BE2C (cell line): ENCODE data around the gene DCAF5.

ENCODE experiments used
- DNase-seq: peaks from one replicate; pipeline ENCODE4 v3.0.0-alpha.2; 2020
- H3K27me3 ChIP-seq: fragments of 250-450 bp; sonication (Bioruptor Pico); 2 replicates; pipeline ENCODE4 v1.5.1; 2020; ENCODE audit warnings: mild to moderate bottlenecking
- H3K36me3 ChIP-seq: fragments of 250-450 bp; sonication (Bioruptor Pico); 2 replicates; pipeline ENCODE4 v1.5.1; 2020; ENCODE audit warnings: mild to moderate bottlenecking
- H3K4me1 ChIP-seq: fragments of 250-450 bp; sonication (Bioruptor Pico); 2 replicates; pipeline ENCODE4 v1.5.1; 2020
- H3K4me3 ChIP-seq: 2 replicates; pipeline ENCODE4 v1.5.1; 2011; ENCODE audit warnings: low read depth, low read length
- H3K9me3 ChIP-seq: fragments of 250-450 bp; sonication (Bioruptor Pico); 2 replicates; pipeline ENCODE4 v1.5.1; 2020
- CTCF ChIP-seq: IDR thresholded peaks from 2 replicates; pipeline ENCODE4 v1.5.1; 2012; ENCODE audit warnings: mild to moderate bottlenecking, low read depth, low read length

DCAF5 gene

GRCh38 chr14:69151458-69152180 lies 1.3 kb downstream of the DCAF5 start:
- H3K4me3 ChIP-seq = peak overlapping the region; percentile 85
- peak; percentile 37; the same call in 1 of the 2 replicates for TF ChIP-seq CTCF
- H3K36me3 ChIP-seq = peaks cover 16% of the 10 kb centered on the region; the same call in 1 of the 2 replicates
- H3K9me3 ChIP-seq = no peaks in the 10 kb centered on the region
- peaks cover 30% of the 10 kb centered on the region for H3K4me1 ChIP-seq
- H3K27me3 ChIP-seq = no peaks in the 10 kb centered on the region
- peak; percentile 84 for DNase-seq

DNA sequence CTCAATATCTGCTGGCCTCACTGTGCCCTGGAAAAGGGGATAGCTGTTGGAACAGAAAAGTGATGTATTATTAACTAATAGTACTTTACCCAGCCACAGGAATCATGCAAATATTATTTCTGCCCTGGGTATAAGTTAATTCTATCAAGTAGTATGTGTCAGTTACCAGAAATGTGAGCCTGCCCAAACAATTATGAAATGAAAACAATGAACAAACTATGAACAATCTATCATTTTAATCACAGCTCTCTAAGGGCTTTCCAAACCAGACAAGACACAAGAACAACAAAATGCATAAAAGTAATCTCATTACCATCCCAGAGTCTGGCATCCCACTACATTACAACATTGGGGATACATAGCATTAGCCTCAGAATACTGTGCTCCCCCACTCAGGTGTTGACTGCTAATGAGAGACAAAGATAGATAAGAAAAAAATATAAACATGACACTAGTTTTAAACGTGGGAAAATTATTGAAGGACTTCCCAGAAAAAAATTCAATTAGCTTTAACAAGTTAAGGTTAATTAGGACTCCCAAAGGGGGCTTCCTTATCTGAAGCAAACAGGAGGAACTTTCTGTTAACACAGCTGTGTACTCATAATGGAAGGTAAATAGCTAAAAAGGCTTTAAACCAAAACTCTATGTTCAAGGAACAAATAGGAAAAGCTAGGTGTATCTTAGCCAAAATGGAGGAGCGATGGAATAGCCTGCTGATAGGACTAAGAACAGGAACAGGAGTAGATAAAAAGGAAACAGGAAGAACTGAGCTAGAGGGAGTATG lies 3.3 kb downstream of the DCAF5 start:
- Histone ChIP-seq H3K27me3 (no peaks in the 10 kb centered on the region), H3K4me1 (peaks cover 32% of the 10 kb centered on the region), H3K9me3 (no peaks in the 10 kb centered on the region; the same call in 1 of the 2 replicates), H3K4me3 (peak overlapping the region; percentile 14), H3K36me3 (peaks cover 16% of the 10 kb centered on the region; the same call in 1 of the 2 replicates)
- DNase-seq = no peak
- no peak for TF ChIP-seq CTCF

- TF ChIP-seq CTCF = no peak
- peaks cover 2% of the 10 kb centered on the region; the same call in 1 of the 2 replicates for H3K36me3 ChIP-seq
- H3K9me3 ChIP-seq = no peaks in the 10 kb centered on the region; the same call in 1 of the 2 replicates
- no peaks in the 10 kb centered on the region for H3K27me3 ChIP-seq
- peaks cover 19% of the 10 kb centered on the region for H3K4me1 ChIP-seq
- no peak for DNase-seq
- no peak overlapping the region for H3K4me3 ChIP-seq
Measured at GRCh38 chr14:69142101-69142500, 10.8 kb downstream of the DCAF5 start.

DNA sequence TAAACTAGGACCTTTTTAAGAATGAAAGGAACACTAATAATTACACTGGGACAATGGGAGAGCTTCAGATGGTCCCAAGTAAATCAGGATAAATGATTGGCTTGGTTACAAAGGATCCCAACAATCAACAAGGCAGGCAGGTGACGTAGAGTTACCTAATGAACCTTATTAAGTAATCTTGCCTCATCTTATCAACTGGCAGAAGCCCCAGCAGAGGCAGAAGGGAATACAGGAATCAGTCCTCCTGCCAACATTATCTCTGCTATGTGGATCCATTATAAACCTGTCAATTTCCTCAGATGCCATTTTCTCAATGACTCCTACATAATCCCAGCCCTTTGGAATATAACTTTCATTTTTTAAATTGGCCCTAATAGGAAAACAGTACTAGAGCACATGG lies 11.4 kb downstream of the DCAF5 start:
- Histone ChIP-seq H3K9me3 (no peaks in the 10 kb centered on the region; the same call in 1 of the 2 replicates), H3K4me1 (peaks cover 15% of the 10 kb centered on the region), H3K27me3 (no peaks in the 10 kb centered on the region), H3K36me3 (no peaks in the 10 kb centered on the region), H3K4me3 (no peak overlapping the region)
- no peak for TF ChIP-seq CTCF
- DNase-seq = no peak

- DNase-seq = no peak
- Histone ChIP-seq H3K9me3 (no peaks in the 10 kb centered on the region; the same call in 1 of the 2 replicates), H3K36me3 (no peaks in the 10 kb centered on the region), H3K4me1 (peaks cover 17% of the 10 kb centered on the region), H3K4me3 (no peak overlapping the region), H3K27me3 (no peaks in the 10 kb centered on the region)
- TF ChIP-seq CTCF = no peak
Measured at GRCh38 chr14:69139743-69140142, 13.2 kb downstream of the DCAF5 start.
